GM12872 (cell line): ENCODE results near the gene PAFAH1B2.

ENCODE experiments used
- TF ChIP-seq, protein P1 (sequence below): IDR thresholded peaks from 3 replicates; pipeline ENCODE4 v1.5.1; 2011; ENCODE audit warnings: low read depth, mild to moderate bottlenecking, low read length, moderate library complexity; ENCODE audit not compliant: insufficient read depth

PAFAH1B2 gene

DNA sequence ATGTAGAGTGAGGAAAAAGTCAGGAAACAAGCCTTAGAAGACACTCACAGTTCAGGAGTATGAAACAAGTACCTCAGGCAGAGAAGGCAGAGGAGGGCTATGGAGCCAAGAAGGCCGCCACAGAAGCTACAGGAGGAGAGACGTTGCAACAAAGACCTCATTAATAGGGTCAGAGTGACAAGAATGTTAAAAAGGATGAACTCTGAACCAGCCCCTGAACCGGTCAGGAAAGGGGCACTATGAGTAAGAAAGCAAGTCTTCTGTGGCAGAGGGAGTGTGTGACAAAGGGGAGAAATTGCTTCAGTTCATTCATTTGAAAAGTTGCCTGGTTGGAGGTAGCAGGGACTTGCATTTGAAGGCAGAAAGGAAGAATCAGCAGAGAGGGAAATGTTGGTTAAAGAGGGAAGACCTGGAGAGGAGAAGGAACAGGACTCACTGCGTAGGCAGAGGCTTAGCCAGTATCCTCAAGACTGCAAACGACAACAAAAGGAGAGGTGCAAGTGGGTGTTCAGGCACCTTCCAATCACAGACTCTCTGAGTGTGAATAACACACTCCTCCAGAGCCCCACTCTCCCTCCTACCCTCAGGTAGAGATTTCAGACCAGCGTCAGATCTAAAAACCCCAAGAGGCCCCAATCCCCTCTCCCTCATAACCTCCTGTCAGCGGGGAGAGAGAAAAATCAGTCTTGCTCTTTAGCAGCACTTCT, 70.5 kb downstream of the PAFAH1B2 start:
- TF ChIP-seq, protein P1, sequence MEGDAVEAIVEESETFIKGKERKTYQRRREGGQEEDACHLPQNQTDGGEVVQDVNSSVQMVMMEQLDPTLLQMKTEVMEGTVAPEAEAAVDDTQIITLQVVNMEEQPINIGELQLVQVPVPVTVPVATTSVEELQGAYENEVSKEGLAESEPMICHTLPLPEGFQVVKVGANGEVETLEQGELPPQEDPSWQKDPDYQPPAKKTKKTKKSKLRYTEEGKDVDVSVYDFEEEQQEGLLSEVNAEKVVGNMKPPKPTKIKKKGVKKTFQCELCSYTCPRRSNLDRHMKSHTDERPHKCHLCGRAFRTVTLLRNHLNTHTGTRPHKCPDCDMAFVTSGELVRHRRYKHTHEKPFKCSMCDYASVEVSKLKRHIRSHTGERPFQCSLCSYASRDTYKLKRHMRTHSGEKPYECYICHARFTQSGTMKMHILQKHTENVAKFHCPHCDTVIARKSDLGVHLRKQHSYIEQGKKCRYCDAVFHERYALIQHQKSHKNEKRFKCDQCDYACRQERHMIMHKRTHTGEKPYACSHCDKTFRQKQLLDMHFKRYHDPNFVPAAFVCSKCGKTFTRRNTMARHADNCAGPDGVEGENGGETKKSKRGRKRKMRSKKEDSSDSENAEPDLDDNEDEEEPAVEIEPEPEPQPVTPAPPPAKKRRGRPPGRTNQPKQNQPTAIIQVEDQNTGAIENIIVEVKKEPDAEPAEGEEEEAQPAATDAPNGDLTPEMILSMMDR = no peak

DNA sequence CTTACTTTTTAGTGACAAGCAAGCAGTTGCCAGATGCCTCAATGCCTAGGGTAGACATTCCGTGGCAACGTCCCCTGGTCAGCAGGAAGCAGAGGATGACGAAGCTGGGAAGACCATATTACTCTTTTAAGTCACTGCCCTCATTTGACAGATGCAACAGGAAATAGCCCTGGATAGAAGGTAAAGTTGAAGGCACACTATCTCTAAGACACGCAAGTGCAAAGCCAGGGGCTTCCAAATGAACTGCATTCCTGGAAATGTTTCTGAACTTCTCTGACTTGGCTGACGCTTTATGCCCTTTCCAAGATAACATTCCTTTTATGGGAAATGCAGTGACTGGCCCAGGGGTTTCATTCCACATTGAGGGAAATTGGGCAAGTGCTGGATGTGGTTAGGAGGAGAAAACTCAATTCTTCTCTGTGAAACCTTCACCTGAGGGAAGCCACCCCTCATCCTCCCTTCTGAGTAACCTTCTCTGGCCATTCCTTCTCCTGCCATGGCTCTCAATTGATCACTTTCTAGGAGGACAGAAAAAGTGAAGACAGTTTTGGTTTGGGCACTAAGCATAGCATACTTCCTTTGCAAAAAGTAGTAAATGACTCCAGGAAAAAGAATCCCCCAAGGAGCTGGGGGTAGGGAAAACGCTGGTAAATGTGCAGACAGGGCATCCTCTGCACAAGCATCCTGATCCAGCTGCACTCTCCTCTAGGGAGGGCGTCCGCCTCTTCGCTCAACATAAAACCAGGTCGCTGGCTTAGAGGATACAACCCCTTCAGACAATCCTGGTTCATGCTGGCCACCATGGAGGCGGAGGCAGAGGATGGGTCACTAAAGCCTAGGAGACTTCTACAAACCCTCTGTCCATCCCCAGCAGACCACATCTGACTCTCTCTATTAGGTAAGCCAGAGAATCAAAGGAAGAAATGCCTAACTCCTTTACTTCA, 73.3 kb downstream of the PAFAH1B2 start:
- TF ChIP-seq, protein P1 = no peak

DNA sequence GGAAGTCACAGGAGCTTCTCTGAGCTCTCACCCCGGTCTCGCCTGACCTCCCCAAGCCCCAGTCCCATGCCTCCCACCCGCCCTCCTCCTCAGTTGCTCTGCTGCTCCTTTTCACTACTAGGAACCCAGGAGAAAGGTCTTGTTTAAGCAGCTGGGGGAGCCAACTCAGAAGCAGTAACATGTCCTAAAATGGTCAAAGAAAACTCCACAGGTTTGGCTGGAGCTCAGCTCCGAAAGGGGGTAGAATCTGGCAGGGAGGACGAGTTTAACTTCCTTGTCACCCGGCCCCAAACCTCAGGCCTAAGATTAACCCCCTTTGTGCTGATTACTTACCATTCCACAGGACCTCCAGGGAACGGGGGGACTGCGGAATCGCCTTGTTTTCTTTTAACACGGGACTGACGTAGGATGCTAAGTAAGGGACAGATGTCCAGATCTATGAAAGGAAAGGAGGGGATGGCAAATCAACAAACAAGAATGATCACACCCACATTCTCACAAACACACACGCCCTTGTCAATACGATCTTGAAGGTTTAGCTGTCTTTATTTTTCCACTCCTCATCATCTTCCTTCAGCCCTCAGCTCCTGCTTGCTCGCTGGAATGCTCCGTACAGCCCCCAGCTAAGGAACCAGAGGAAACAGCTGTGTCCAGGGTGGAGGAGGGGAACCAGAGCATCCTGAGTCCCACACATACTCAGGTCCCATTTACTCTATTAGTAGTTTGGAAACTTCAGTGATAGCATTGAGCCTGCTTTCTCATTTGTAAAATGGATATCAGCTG, 74.2 kb downstream of the PAFAH1B2 start:
- TF ChIP-seq, protein P1 = no peak

DNA sequence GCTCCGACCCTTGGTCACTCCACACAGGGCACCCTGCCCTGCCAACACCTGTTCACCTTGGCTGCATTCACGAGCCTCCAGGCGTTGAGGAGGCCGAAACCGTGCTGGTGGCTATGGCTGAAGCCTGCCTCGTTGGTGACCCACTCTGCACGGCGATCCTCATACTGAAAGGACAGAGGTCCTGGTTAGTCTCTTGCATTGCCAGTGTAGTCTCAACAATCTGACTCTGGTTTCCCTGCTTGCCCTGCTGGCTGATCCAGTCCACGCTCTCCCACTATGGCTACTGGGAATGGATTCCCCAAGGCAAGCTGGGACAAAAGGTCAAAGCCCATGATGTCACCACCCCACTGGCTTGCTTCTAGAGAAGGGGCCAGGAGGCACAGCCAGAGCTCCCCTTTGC, 74.9 kb downstream of the PAFAH1B2 start:
- TF ChIP-seq, protein P1 = no peak

DNA sequence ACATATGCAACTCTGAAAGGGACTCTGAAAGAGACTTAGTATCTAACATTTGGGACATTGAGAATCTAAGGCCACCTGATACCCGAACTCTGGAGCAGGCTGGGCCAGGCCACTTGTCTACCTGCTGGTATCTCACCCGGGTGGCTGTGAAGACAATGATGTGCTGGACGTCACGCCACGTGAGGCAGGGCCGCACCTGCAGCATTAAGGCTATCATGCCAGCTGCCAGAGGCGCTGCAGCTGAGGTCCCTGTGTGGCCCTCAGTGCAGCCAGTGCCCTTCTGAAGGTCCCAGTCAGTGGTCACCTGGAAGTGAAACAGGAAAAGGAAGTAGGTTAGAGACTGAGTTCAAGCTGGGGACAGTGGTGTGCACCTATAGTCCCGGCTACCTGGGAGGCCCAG, 75.4 kb downstream of the PAFAH1B2 start:
- TF ChIP-seq, protein P1 = no peak

DNA sequence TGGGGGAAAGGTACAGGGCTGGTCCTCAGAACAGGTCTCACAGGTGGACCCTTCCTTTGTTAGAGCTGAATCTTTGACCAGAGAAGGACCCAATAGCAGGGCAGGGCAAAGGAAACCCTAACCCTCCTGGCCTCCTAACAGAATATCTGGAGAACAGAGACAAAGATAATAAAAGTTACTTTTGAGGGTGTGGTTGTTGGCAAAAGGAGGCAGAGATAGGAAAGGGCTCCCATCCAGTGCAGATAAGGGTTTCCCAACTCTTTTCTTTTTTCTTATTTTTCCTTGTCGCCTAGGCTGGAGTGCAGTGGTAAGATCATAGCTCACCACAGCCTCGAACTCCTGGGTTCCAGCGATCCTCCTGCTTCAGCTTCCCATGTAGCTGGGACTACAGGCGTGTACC, 75.9 kb downstream of the PAFAH1B2 start:
- TF ChIP-seq, protein P1 = no peak

DNA sequence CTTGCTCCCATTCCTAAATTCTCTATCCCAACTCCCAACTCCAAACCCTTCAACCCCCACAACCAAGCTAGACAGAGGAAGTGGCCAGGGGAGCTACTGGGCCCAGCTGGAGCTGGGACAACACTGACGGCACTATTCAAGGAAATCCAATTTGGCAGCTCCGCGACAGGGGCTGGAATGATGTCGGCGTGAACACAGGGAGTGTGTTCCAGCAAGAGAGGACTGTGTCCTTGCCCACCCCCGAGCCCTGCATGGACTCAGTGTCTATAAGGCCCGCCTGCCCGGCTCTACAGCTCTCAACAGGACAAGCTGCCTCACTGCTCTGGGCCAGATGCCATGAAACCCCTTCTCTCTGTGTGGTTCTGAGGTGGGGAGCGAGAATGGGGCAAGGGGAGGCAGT, 76.5 kb downstream of the PAFAH1B2 start:
- TF ChIP-seq, protein P1 = no peak
